CD4-positive, alpha-beta T cell treated with Interferon gamma for 1 hour (primary cell): Measurements from ENCODE around the gene NAV2.

Experiments used
- DNase-seq: peaks from one replicate; pipeline ENCODE4 v3.0.0-alpha.2; 2020

Gene NAV2

DNA sequence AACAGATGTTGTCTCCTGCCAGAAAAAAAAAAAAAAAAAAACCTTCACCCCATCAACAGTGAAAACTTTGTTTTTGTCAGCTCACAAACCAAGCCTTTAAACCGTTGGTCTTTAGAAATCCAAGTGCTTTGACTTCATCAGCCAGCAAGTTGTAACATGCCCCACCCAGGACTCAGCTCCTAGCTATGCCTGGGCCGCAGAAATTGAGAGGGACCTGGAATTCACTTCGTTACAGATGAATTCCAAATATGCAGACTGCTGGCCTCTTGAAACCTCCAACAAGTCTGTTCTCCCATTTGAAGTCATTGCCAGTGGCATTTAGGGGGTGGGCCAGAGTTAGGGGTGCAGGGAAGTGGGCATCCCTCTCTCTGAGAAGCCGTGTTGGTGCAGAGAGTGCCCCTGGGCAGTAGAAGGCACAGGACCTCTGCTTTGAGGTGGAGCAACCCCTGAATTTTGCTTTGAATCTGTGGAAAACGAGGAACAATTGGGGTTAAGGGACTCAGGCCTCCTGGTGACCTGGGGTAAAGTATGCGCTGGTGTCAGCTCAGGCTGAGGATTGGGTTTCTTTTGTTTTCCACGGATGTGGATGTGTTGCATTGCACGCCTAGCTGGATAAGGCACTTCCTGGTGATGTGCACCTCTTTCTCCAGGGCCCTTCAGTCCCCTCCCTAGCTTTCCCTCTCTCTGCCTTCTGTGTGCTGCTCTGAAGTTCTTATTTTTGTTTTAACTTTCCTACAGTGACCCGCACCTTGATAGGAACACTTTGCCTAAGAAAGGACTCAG is 338.1 kb downstream of the NAV2 start:
- DNase-seq, result no peak

DNA sequence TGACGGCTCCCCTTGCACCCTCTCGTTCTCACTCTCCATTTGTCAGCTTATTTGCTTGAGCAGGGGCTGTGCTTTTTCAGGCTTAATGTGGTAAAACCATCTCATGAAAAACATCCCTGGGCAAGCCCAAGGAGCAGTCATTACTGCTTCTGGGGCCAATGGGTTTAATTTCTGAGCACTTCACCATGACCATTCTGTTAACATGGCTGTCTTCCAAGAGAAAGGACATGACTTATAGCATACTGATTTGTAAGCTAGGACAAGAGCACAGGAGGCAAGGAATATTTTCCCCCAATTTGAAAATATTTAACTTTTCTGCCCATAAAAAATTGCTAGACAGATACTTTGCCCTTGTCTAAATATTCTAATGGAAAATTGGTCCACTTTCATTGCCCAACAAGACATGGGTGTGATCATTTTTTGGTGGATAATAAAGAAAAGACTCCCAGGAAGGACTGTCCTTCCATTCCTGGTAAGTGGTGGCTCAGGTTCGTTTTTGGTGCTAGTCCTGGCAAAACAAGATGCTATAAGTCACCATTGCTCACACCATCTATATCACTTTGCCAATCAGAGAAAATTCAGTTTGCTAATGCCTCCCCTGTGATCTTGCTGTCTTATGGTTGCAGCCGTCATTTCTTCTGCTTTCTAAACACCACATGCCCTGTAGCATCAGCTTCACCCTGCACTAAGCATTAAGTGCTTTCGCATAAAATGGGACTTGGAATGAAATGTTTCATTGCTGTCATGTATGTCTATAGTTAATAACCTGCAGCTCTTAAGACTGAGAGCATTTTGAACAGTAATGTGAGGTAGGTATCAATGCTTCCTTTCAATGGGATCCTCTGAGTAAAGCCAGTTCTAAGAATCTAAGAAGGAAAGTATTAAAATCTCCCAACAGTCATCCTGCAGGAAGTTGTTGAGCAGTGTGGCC is 339.1 kb downstream of the NAV2 start:
- DNase-seq, result no peak

DNA sequence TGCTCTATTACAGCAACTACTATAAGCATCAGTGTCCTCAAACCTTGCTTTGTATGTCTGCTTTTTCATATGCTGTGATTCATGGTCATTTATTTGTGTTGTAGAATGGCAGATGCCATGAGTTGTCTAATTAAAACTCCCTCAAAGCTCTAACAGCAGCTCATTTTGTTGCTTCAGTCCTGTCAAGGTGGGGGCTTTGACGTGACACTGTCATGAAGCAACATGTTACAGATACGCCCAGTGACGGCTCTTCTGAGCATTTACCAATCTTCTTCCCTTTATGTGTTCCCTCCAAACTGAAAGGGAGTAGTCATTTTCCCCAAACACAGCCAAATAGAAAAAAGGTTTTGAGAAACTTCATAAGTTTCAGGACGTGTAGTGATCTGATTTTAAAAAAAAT is 340.9 kb downstream of the NAV2 start:
- DNase-seq, result no peak

DNA sequence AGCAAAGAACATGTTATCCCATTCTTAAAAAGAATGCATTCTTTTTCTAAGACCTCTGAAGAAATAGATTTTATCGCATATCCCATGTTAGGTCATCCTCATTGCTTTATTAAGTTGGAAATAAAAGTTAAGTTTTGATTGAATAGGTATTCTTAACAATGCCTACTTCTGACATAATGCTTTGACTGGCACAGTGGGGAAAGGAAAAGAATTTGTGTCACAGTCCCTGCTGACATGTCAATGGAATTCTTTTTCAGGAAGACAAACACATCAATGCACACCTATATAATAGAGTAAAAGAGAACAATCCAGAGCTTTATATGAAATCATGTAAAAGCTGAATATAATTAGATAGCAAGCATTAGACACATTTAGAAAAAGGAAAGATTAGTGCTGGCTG is 341.9 kb downstream of the NAV2 start:
- no peak for DNase-seq

DNA sequence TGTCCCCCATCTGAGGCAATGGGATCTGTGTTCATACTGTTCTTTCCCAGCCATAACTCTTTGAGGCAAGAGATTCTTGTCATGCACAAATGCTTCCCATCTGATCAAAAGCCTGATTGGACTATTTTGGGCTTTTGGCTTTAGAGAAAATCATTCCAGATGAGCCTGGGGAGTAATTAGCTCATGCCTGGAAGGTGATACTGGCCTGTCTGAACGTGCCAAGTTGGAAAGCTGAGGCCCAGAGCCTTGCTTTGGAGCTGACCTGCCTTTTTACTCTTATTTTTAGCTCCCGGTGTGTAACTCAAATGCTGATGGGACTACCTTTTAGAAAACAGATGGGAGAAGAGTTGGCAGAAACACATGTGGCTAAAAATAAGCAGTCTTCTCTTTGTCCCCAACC is 342.7 kb downstream of the NAV2 start:
- no peak for DNase-seq

DNA sequence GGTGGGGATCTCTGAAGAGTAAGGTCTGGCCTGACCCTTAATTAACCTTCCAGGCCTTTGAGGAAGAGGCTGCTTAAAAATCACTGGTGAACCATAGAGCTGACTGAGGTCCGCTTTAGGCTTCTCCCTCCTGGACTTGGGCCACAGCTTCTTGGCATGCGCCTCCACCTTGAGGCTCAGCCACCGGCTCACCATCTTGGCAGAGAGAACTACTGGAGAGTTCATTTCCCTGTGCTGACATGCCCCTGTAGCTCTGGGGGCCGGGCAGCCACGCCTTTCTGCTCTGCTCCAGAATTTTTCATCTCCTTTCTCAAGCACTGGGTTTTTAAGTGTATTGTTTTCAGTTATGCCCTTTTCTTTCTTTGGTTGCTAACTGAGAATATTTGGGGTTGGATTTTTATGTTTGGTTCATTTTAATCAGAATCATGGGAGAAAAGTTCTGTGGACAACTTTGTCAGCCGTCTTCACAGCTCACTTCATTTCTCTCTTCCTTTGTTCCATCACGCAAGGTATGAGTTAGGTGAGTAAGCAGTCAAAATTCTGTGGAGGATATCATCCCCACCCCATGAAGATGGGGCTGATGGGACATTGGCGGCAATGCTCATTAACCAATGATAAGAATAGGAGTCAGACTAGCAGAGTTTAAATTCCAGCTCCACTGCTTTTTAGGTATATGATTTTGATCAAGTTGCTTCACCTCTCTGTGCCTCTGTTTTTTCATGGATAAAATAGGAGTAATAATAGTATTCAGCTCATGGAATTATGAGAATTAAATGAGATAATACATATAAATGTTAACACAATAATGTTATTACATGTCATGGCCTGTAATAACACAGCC is 343.7 kb downstream of the NAV2 start:
- no peak for DNase-seq

DNA sequence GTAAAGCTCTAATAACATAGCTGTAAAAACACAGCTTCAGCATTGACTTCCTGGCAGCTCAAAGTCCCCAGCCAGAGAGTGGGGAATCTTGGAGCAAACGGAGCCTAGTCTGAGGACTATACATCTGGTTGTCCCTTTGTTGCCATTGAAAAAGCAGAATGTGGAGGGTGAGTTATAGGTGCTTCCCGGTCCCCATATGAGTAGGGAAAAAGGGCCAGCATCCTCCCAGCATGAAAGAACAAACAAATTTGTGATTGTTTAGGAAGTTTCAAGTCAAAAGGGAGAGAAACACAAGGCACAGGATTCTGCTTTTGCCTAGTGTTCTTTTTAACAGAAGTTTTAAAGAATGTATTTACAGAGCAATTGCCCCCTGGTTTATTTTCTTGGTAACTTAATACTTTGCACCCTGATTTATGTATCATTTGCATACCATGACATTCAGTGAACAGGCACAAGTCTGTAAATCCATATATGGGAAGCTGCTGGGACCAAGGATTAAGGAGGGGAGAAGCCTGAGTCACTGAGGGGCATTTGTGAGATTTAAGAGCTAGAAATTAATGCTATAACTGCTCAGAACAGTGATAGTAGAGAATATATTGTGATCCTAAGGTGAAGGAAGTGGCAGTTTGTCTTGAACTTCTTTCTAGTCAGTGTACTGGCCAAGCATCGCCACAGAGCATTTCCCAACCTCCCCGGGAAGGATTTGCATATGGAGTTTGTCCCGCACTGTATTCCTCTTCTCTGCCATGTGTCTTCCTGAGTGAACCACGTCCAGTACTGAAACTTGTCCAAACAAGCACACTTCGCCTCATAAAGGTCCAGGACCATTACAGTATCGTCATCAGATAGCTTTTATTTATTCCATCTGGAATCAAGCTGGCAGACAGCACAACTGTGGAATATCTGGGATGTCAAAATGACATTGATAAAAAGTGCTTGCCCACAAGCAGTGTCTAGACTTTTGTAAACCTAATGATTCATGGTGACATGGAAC is 344.6 kb downstream of the NAV2 start:
- DNase-seq, result no peak

DNA sequence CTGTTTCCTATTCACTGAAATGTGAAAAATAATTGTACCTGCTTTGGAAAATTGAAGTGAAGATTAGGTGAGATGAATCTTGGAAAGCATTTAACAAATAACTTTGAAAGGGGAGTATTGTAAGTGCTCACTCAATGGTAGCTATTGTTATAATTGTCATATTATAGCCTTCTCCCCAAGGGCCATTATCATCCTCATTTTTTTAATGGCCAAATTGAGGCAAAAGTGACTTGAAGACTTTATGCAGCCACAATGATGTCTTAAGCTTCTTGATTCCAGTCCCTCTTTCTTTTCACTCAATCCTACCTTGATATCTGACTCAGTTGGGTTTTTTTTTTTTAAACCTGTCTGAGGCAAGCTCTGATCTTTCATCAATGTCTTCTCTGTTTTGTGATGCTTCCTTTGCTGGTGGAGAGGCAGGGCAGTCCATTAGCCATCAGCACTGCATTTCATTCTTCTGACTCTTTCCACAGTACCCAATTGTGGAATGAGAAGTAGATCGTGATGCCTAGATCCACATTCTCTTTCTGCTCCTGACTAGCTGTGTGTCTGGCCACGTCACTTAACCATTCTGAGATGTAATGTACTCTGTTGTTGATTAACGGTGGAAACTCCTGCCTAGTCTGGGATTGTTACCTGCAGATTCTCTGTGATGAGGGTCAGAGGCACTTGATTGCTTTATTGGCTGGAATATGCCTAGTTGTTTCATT is 346.3 kb downstream of the NAV2 start:
- DNase-seq, result no peak

DNA sequence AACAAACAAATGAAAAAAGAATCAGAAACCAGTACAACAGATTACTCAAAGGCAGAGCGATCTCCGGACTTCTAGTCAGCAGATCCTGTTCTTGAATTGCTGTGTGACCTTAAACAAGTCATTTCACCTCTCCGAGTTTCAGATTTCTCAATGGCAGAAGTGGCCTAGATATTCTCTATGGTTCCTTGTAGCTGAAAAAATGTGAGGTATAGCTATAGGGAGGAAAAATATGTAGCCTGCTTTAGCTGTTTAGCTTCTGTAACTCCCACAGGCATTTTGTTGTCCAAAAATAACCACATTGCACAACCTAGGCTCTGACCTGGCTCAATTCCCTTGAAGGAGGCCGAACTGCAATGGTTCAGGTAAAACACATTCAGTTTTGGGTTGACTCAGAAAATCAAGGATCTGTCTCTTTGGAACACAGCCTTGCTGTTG is 347.0 kb downstream of the NAV2 start:
- DNase-seq, result no peak

DNA sequence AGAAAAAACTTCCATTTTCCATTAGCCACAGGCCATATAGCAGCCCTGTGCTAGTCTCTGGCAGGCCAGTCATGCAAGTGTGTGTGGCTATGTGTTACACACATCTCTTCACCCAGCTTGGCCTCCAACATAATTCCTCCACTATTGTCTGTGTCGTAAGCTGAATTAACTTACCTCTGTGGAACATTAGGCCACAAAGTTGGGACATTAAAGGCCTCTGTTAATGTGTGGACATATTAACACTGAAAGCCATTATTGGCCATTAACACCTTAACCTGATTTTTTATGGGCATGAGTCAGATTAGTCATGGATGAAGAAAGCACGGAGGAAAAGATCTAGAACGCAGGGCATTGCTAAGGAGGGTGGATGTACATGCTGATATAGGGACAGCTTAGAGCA is 347.5 kb downstream of the NAV2 start:
- DNase-seq, result no peak

DNA sequence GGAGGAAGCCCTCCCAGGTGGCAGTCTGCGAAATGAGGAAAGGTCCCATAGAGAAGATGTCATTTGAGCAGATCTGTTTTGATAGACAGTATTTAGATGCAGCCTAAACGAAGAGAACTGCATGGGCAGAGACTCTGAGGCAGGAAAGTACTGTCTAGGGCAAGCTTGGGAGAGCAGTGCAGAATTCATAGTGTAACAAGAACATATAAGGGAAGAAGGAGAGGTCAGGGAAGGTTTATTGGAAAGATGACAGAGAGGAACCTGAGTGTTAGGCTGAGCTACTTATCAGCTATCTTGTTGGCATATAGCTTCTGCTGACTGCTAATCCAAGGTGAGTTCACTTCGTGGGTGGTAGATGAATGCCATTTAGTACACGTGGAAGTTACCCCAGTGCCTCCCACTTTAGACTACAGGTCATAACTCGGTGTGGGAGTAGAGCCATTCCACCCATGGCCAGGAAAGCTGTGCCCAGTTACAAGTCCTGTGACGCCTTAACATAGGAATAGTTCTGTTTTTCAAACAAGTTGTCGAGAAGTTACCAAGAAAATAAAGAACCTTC is 348.1 kb downstream of the NAV2 start:
- no peak for DNase-seq

DNA sequence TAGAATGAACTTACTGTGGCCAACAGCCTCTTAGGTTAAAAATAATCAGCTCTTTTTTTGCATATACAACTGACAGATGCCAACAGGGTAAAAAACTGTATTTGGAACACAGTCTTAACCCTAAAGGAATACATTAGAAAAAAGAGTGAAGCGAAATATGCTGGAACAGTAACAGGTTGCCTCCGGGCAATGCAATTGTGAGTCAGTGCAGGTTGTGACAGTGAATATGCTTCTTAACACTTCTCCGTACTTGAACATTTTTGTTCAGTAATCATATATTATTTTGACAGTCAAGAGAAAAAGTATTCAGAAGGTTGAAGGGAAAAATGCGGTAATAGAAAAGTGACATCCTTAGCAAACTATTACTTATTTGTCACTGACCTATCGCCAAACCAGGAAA is 349.1 kb downstream of the NAV2 start:
- DNase-seq, result no peak

DNA sequence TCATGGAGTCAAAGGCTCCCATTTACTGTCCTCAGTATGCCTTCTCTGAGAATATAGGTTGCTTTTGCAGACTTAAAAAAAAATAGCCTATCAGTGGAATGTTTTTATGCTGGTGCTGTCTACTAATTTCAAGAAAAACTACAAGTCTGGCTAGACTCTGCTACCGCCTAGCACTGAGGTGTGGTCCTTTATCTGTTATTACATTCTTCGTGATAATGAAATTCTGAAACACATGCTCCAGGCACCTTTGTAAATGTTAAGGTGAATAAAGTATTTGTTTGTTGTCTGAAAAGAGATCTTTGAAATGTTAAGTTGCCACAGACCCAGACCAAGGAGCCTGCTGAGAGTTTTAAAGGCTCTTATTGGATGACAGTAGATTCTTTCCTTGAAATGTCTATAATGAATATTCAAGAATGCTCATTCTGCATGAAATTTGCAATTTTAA is 352.3 kb downstream of the NAV2 start:
- DNase-seq, result no peak

DNA sequence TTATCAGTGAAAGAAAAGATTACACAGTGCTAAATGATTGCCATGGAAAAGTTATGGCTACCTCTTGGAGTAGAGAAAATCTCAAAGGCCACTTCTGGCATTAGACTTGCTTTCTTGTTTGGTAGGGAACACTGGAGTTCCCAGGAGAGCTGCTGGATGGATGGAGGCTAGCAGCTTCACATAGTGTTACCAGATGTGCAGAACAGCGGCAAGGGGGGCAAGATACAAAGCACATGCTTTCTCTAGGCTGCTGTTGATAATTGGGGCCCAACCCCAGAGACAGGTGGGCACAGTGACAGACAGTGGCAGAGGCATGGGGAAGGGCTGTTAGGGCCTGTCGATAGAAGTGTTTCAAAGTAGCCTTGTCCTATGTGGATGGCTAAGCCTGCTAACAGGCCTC is 352.8 kb downstream of the NAV2 start:
- DNase-seq, result no peak

DNA sequence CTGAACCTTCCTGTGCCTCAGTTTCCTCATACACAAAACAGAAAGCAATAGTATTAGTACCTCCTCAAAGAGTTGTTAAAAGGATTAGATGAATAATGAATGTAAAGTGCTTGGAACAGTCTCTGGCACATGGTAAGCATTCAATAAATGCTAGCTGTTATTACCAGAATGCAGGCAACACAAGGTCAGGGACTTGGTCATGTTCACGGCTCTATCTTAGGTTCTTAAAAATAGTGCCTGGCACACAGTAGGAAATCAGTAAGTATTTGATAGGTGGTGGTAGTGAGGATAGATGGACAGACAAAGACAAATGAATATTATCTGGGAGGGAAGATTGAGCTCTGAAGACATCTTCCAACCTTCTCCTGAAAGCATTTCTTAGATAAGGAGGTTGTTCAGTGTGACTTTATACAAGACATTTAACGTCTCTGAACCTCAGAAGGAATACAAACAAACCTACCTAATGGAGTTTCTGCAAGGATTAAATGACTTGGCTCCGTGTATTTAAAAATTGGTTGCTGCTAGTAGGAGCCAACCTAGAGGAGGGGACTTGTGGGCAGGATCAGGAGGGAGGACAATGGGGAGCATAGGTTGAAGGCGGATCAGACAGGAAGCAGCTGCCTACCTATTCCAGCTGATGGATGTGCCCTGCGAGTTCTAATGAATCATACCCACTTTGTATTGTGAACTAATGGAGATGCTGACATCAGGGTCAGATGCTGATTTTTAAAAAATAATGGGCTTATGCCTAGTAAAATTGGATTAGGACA is 353.6 kb downstream of the NAV2 start:
- DNase-seq, result no peak

DNA sequence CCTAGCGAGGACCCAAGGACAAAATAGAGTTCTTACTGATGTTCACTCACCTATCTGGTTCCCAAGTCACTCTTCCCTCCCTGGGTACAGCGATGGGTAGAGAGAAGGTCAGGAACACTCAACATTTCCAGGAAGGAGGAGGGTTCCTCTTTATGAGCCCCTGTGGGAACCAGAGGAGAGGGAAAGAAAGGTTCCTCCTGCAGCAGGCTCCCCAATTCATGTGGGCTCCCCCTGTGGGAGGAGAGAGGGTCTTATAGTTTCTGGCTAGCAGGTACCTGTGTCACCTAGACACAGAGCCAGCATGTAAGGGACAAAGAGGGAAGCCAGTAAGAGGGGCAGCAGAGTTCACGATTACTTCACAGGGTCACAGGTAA is 354.1 kb downstream of the NAV2 start:
- DNase-seq, result no peak

DNA sequence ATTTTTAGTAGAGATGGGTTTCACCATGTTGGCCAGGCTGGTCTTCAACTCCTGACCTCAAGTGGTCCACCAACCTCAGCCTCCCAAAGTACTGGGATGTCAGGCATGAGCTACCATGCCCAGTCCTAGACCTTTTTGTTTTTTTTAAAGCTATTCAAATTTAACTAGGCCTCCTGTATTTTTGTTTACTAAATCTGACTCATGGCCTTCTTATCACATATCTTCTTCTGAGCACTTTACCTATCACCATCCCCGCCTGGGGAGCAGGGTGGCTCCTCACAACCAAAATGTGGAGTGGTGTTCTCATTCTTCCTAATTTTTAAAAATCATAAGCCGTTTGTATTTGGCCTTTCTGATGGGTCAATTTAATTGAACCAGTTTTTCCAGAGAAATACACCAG is 355.0 kb downstream of the NAV2 start:
- DNase-seq, result no peak

DNA sequence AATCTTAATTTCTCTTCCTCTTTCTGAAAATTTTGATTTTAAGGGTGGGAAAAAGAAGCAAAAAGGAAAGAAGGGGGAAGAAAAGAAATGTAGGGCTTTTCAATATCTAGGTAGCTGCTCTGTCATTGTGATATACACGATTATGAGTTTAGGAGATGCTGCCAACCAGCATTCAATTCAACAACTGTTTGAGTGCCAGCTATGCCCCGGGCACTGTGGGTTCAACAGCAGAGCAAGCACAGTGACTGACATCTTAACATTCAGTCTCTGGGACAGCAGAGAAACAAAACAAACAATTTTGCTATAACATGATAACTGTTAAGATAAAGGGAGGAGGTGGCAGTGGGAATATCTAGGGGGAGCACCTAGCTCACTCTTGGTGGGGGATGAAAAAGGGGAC is 356.1 kb downstream of the NAV2 start:
- no peak for DNase-seq

DNA sequence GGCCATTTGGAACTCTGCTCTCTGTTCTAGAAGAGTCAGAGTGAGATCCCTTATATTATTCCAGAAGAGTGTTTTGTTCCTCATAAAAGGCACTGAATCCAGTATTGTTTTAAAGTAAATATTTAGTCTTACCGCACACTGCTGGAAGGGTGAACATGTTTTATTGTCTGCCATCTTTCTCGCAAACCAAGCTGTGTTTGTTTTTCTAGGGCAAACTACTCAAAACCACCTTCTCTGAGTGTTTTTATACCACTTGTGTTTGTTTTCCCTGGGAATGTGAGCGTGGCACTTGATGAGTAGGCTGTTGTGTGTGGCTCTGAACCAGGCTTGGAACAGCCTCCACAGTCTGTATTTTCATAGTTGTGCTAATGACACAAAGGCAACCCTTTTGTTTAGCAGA is 357.8 kb downstream of the NAV2 start:
- DNase-seq, result no peak

DNA sequence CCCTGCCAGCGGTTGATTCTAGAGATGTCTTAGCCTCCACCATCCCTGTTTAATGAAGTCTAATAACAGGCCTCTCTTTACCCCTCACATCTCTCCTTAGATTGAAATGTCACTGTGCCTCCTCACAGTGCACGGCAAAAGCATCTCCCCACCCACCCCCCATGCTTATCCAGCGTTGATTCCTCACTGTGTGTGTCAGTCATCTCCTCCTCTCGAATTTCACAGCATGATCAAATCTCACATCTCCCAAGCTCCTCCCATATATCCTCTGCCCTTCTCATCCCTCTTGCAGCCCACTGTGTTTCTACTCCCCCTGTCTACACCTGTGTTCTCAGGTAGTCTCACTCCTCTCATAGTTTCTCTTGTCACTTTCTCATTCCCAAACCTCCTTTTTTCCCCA is 363.0 kb downstream of the NAV2 start:
- DNase-seq, result no peak
